HCT116 (cell line): ENCODE measurements around the gene IL17RA. TPM values are rescaled to one million over a fixed set of nuclear protein-coding genes. Genes with fewer than 3 reads are reported as not detected.

ENCODE experiments used
- ATAC-seq: fragments of 200-7000 bp; cut with Tn5 transposase; 2 replicates; pipeline ENCODE4 v1.9.1; 2020; ENCODE audit warnings: mild to moderate bottlenecking, moderate library complexity
- BruUV-seq: library from RNA; stranded (reverse); fragments of 400-500 nt; replicated peaks from 2 replicates; lab custom pipeline; 2021; lab: Mats Ljungman, UMichigan
- CTCF ChIA-PET: fragments of 300-600 bp; sonication (Branson Sonifier 250); formaldehyde crosslinking; loops from one replicate; lab custom pipeline; 2021; ENCODE audit warnings: antibody characterized with exemption; lab: Charles Lee
- POLR2A ChIA-PET: fragments of 300-600, 350-600 bp; sonication (Branson Sonifier 250); formaldehyde crosslinking; loops from one replicate; lab custom pipeline; 2021; ENCODE audit warnings: antibody characterized with exemption; lab: Charles Lee
- RAD21 ChIA-PET, 2 experiments: fragments of 300-600 bp; sonication (Branson Sonifier 250); formaldehyde crosslinking; loops; one replicate each; lab custom pipeline; 2023; ENCODE audit warnings: low total read pairs in 2 of 2; ENCODE audit not compliant: uncharacterized antibody in 2 of 2, unreplicated experiment in 2 of 2, low non-redundant PET in 1 of 2; lab: Charles Lee
- DNase-seq: peaks from one replicate; pipeline ENCODE4 v3.0.0-alpha.2; 2010; ENCODE audit warnings: low read depth, low spot score
- H2AFZ ChIP-seq: fragments of 200-600 bp; shearing (Covaris generic), sonication (generic); 2 replicates; pipeline ENCODE4 v1.6.1; 2017; ENCODE audit warnings: low read depth, mixed run types, mixed read lengths, antibody characterized with exemption, low read length; ENCODE audit not compliant: poor library complexity, severe bottlenecking
- H3K27ac ChIP-seq: 2 replicates; pipeline ENCODE4 v1.5.1; 2012; ENCODE audit warnings: low read depth, low read length
- H3K27me3 ChIP-seq: fragments of 200-600 bp; sonication (generic); 2 replicates; pipeline ENCODE4 v1.6.1; 2016; ENCODE audit warnings: mixed run types, low read length, mixed read lengths; ENCODE audit not compliant: insufficient read depth
- H3K36me3 ChIP-seq, 2 experiments: fragments of 200-500 bp in 1 of 2; fragments of 200-600 bp in 1 of 2; sonication (Bioruptor generic) in 1 of 2; sonication (generic) in 1 of 2; 2 replicates each; pipeline versions ENCODE4 v1.5.1 to v1.6.1; 2014 to 2016; ENCODE audit warnings: low read length in 2 of 2, inconsistent platforms in 1 of 2, mixed read lengths in 1 of 2, mixed run types in 1 of 2; ENCODE audit not compliant: insufficient read depth in 2 of 2, control insufficient read depth in 1 of 2
- H3K4me1 ChIP-seq, 2 experiments: fragments of 200-600 bp in 1 of 2; sonication (generic) in 1 of 2; 2 replicates each; pipeline versions ENCODE4 v1.5.1 to v1.6.1; 2012 to 2017; ENCODE audit warnings: low read length in 2 of 2, inconsistent platforms in 1 of 2, mild to moderate bottlenecking in 1 of 2, mixed read lengths in 1 of 2, mixed run types in 1 of 2, moderate library complexity in 1 of 2; ENCODE audit not compliant: insufficient read depth in 2 of 2, control insufficient read depth in 1 of 2
- H3K4me2 ChIP-seq: fragments of 200-600 bp; sonication (generic); 2 replicates; pipeline ENCODE4 v1.6.1; 2017; ENCODE audit warnings: mixed run types, low read length, mixed read lengths
- H3K4me3 ChIP-seq, 2 experiments: fragments of 200-600 bp in 1 of 2; sonication (generic) in 1 of 2; replicated peaks in 1 of 2; 2 replicates each; pipeline ENCODE4 v1.5.1; 2011 to 2016; ENCODE audit warnings: low read length in 2 of 2, control low read depth in 1 of 2, low read depth in 1 of 2, mild to moderate bottlenecking in 1 of 2, mixed read lengths in 1 of 2, mixed run types in 1 of 2
- H3K79me2 ChIP-seq: fragments of 200-600 bp; sonication (generic); 2 replicates; pipeline ENCODE4 v1.6.1; 2017; ENCODE audit warnings: mild to moderate bottlenecking, mixed run types, low read length, moderate library complexity, mixed read lengths; ENCODE audit not compliant: insufficient read depth
- H3K9ac ChIP-seq: fragments of 200-600 bp; sonication (generic); 2 replicates; pipeline ENCODE4 v1.6.1; 2016; ENCODE audit warnings: low read length, mixed read lengths
- H3K9me2 ChIP-seq: fragments of 200-600 bp; sonication (generic), shearing (Covaris generic); 2 replicates; pipeline ENCODE4 v1.6.1; 2017; ENCODE audit warnings: mixed run types, mild to moderate bottlenecking, moderate library complexity; ENCODE audit not compliant: insufficient read depth
- H3K9me3 ChIP-seq, 2 experiments: fragments of 200-500 bp in 1 of 2; fragments of 200-600 bp in 1 of 2; sonication (Bioruptor generic) in 1 of 2; sonication (generic) in 1 of 2; 2 replicates each; pipeline ENCODE4 v1.6.1; 2014 to 2017; ENCODE audit warnings: low read length in 2 of 2, mixed read lengths in 2 of 2, inconsistent platforms in 1 of 2, low read depth in 1 of 2, mild to moderate bottlenecking in 1 of 2, mixed run types in 1 of 2, moderate library complexity in 1 of 2; ENCODE audit not compliant: control insufficient read depth in 1 of 2, insufficient read depth in 1 of 2
- H4K20me1 ChIP-seq: fragments of 200-600 bp; sonication (generic), shearing (Covaris generic); 2 replicates; pipeline ENCODE4 v1.6.1; 2017; ENCODE audit warnings: mixed run types, mild to moderate bottlenecking, moderate library complexity; ENCODE audit not compliant: insufficient read depth
- ATF3 ChIP-seq: IDR thresholded peaks from 2 replicates; pipeline ENCODE4 v1.6.1; 2012
- CBX3 ChIP-seq: IDR thresholded peaks from 2 replicates; pipeline ENCODE4 v1.6.1; 2012; ENCODE audit warnings: low read depth
- CEBPB ChIP-seq: IDR thresholded peaks from 2 replicates; pipeline ENCODE4 v1.6.1; 2012; ENCODE audit warnings: low read depth
- EGR1 ChIP-seq: IDR thresholded peaks from 2 replicates; pipeline ENCODE4 v1.6.1; 2012; ENCODE audit warnings: low read depth
- ELF1 ChIP-seq: IDR thresholded peaks from 2 replicates; pipeline ENCODE4 v1.6.1; 2012; ENCODE audit warnings: low read depth, borderline replicate concordance
- EZH2 ChIP-seq: fragments of 200-600 bp; sonication (generic); IDR thresholded peaks from 2 replicates; pipeline ENCODE4 v1.6.1; 2017; ENCODE audit warnings: antibody characterized with exemption, mixed run types
- EZH2phosphoT487 ChIP-seq: fragments of 200-600 bp; IDR thresholded peaks from 2 replicates; pipeline ENCODE4 v1.6.1; 2018; ENCODE audit warnings: antibody characterized with exemption, borderline replicate concordance
- FOSL1 ChIP-seq: IDR thresholded peaks from 2 replicates; pipeline ENCODE4 v1.6.1; 2012; ENCODE audit warnings: low read depth
- JUND ChIP-seq: IDR thresholded peaks from 2 replicates; pipeline ENCODE4 v1.6.1; 2012
- MAX ChIP-seq: IDR thresholded peaks from 2 replicates; pipeline ENCODE4 v1.6.1; 2012
- POLR2A ChIP-seq: IDR thresholded peaks from 2 replicates; pipeline ENCODE4 v1.7.0; 2011; ENCODE audit warnings: borderline replicate concordance; ENCODE audit not compliant: insufficient read depth, insufficient read length; ENCODE audit errors: extremely low read depth
- POLR2AphosphoS5 ChIP-seq: IDR thresholded peaks from 2 replicates; pipeline ENCODE4 v1.6.1; 2011; ENCODE audit warnings: mild to moderate bottlenecking, low read depth, low read length, moderate library complexity
- REST ChIP-seq: IDR thresholded peaks from 2 replicates; pipeline ENCODE4 v1.6.1; 2012; ENCODE audit warnings: low read depth
- SIN3A ChIP-seq: IDR thresholded peaks from 2 replicates; pipeline ENCODE4 v1.6.1; 2012; ENCODE audit warnings: low read depth
- SRF ChIP-seq: IDR thresholded peaks from 2 replicates; pipeline ENCODE4 v1.6.1; 2012; ENCODE audit warnings: low read depth
- ZFX ChIP-seq: fragments of 450-650 bp; IDR thresholded peaks from 2 replicates; pipeline ENCODE4 v1.6.1; 2017
- ZNF274 ChIP-seq: fragments of 200-500 bp; sonication (Bioruptor generic); IDR thresholded peaks from 2 replicates; pipeline ENCODE4 v1.6.1; 2014; ENCODE audit warnings: mild to moderate bottlenecking, low read depth, low read length, inconsistent platforms
- intact Hi-C: fragments of 100-400 bp; cut with micrococcal nuclease; formaldehyde crosslinking; loops from 2 replicates; pipeline ENCODE4 v1.10.0; 2022
- total RNA-seq: library from RNA; stranded (reverse); gene quantifications from one replicate; pipeline ENCODE4 v1.2.1, GENCODE V29; 2021; ENCODE audit not compliant: unreplicated experiment

Gene IL17RA
- total RNA-seq, 1 experiment from 2014 or later, result 17.3 TPM

GRCh38 chr22:17098379-17098819 is 13.6 kb downstream of the IL17RA start:
- ATAC-seq, result no peak
- no peak for DNase-seq
- BruUV-seq, result no TSS peak

GRCh38 chr22:17100621-17101020 is 15.8 kb downstream of the IL17RA start:
- H3K79me2 ChIP-seq, result peaks cover 4% of the 10 kb centered on the region; the same call in 1 of the 2 replicates
- CTCF ChIA-PET, result no interaction called here
- POLR2A ChIA-PET, result no interaction called here
- no peak for TF ChIP-seq ZNF274
- TF ChIP-seq EZH2, result no peak
- TF ChIP-seq REST, result no peak
- TF ChIP-seq FOSL1, result no peak
- TF ChIP-seq SRF, result no peak
- TF ChIP-seq ZFX, result no peak
- TF ChIP-seq EGR1, result no peak
- TF ChIP-seq ELF1, result no peak
- no peak for TF ChIP-seq EZH2phosphoT487
- no peak for TF ChIP-seq JUND
- no peak for TF ChIP-seq ATF3
- TF ChIP-seq CBX3, result no peak
- no peak for TF ChIP-seq POLR2A
- no peak for TF ChIP-seq CEBPB
- TF ChIP-seq SIN3A, result no peak
- no peak for TF ChIP-seq MAX
- no peak for TF ChIP-seq POLR2AphosphoS5
- no peaks in the 10 kb centered on the region for H3K9me3 ChIP-seq
- RAD21 ChIA-PET, result no interaction called here
- no peak overlapping the region for H3K27ac ChIP-seq
- H3K4me3 ChIP-seq, result no peak overlapping the region
- no peak overlapping the region for H3K4me2 ChIP-seq
- H3K9me2 ChIP-seq, result no peaks in the 10 kb centered on the region
- no peak overlapping the region for H2AFZ ChIP-seq
- no peaks in the 10 kb centered on the region for H3K27me3 ChIP-seq
- no peaks in the 10 kb centered on the region for H4K20me1 ChIP-seq
- no peak for ATAC-seq
- DNase-seq, result no peak
- H3K9ac ChIP-seq, result no peak overlapping the region
- intact Hi-C loops, result no loop called here
- BruUV-seq, result no TSS peak
- no peaks in the 10 kb centered on the region for H3K4me1 ChIP-seq
- peaks cover 21 to 23% of the 10 kb centered on the region in 2 experiments; a peak in 2 of 4 replicates for H3K36me3 ChIP-seq

More at GRCh38 chr22:17098379-17098819, 13.6 kb downstream of the IL17RA start:
- peaks cover 21 to 23% of the 10 kb centered on the region in 2 experiments; a peak in 2 of 4 replicates for H3K36me3 ChIP-seq
- no peaks in the 10 kb centered on the region for H4K20me1 ChIP-seq
- CTCF ChIA-PET, result no interaction called here
- intact Hi-C loops, result loop anchor here (5.0 kb wide), 1 partner anchor 54 kb away; no protein-coding TSS in a partner anchor
- H3K4me3 ChIP-seq, result no peak overlapping the region
- no peak for TF ChIP-seq POLR2AphosphoS5
- TF ChIP-seq, all 23 proteins: peak for 0
- H3K27me3 ChIP-seq, result no peaks in the 10 kb centered on the region
- POLR2A ChIA-PET, result no interaction called here
- no peak overlapping the region for H3K27ac ChIP-seq
- H3K4me2 ChIP-seq, result no peak overlapping the region
- H3K9me3 ChIP-seq, result no peaks in the 10 kb centered on the region
- no peaks in the 10 kb centered on the region for H3K4me1 ChIP-seq
- peaks cover 7% of the 10 kb centered on the region for H3K79me2 ChIP-seq
- no peaks in the 10 kb centered on the region for H3K9me2 ChIP-seq
- H3K9ac ChIP-seq, result no peak overlapping the region
- RAD21 ChIA-PET, result no interaction called here
- no peak overlapping the region for H2AFZ ChIP-seq
